Progenitor cell of endocrine pancreas (in vitro differentiated cells): ENCODE results near the gene GLT6D1. TPM values are rescaled to one million over a fixed set of nuclear protein-coding genes. Genes with fewer than 3 reads are reported as not detected.

Experiments
- DNase-seq: peaks from one replicate; pipeline ENCODE4 v3.0.0; 2021; ENCODE audit warnings: low spot score; ENCODE audit not compliant: unreplicated experiment
- H3K27ac Mint-ChIP-seq: 2 replicates; pipeline ENCODE4 v1.8.0; 2021; ENCODE audit warnings: mild to moderate bottlenecking, moderate library complexity, mixed read lengths
- H3K27me3 Mint-ChIP-seq: 2 replicates; pipeline ENCODE4 v1.8.0; 2021; ENCODE audit warnings: mixed read lengths
- H3K36me3 Mint-ChIP-seq: 2 replicates; pipeline ENCODE4 v1.8.0; 2022; ENCODE audit warnings: mixed read lengths; ENCODE audit not compliant: insufficient read depth
- H3K4me1 Mint-ChIP-seq: 2 replicates; pipeline ENCODE4 v1.8.0; 2021; ENCODE audit warnings: low read depth, mixed read lengths
- H3K4me3 Mint-ChIP-seq: 2 replicates; pipeline ENCODE4 v1.8.0; 2021; ENCODE audit warnings: low read depth, mild to moderate bottlenecking, moderate library complexity, mixed read lengths
- H3K9me3 Mint-ChIP-seq: 2 replicates; pipeline ENCODE4 v1.8.0; 2021; ENCODE audit warnings: low read depth, mixed read lengths
- CTCF ChIP-seq: fragments of 200-600 bp; sonication (generic); IDR thresholded peaks from one replicate; pipeline ENCODE4 v1.5.0; 2021; ENCODE audit warnings: antibody characterized with exemption, mild to moderate bottlenecking; ENCODE audit not compliant: unreplicated experiment
- total RNA-seq: library from RNA; stranded (reverse); gene quantifications from 2 replicates; pipeline ENCODE4 v1.2.1, GENCODE V29; 2021

Gene GLT6D1
- total RNA-seq, 1 donor from 2014 or later = not detected

GRCh38 chr9:135620558-135620957 lies 18.8 kb downstream of the GLT6D1 start:
- Mint-ChIP-seq H3K4me3 (no peak overlapping the region), H3K36me3 (no peaks in the 10 kb centered on the region), H3K27ac (no peak overlapping the region), H3K9me3 (no peaks in the 10 kb centered on the region), H3K4me1 (no peaks in the 10 kb centered on the region), H3K27me3 (peaks cover 8% of the 10 kb centered on the region)
- no peak for DNase-seq
- no peak for TF ChIP-seq CTCF

- no peak for TF ChIP-seq CTCF
- H3K27ac Mint-ChIP-seq = no peak overlapping the region
- H3K4me3 Mint-ChIP-seq = no peak overlapping the region
- H3K36me3 Mint-ChIP-seq = no peaks in the 10 kb centered on the region
- H3K4me1 Mint-ChIP-seq = no peaks in the 10 kb centered on the region
- H3K27me3 Mint-ChIP-seq = peaks cover 8% of the 10 kb centered on the region
- H3K9me3 Mint-ChIP-seq = no peaks in the 10 kb centered on the region
- no peak for DNase-seq
Observed at GRCh38 chr9:135619599-135619886, 19.8 kb downstream of the GLT6D1 start.

GRCh38 chr9:135618866-135619598 lies 20.3 kb downstream of the GLT6D1 start:
- no peaks in the 10 kb centered on the region for H3K4me1 Mint-ChIP-seq
- H3K4me3 Mint-ChIP-seq = no peak overlapping the region
- peaks cover 8% of the 10 kb centered on the region for H3K27me3 Mint-ChIP-seq
- H3K27ac Mint-ChIP-seq = no peak overlapping the region
- DNase-seq = no peak
- H3K9me3 Mint-ChIP-seq = no peaks in the 10 kb centered on the region
- no peaks in the 10 kb centered on the region for H3K36me3 Mint-ChIP-seq
- TF ChIP-seq CTCF = no peak

GRCh38 chr9:135617991-135618411 lies 21.3 kb downstream of the GLT6D1 start:
- no peak for DNase-seq
- peaks cover 8% of the 10 kb centered on the region for H3K27me3 Mint-ChIP-seq
- no peak for TF ChIP-seq CTCF
- H3K9me3 Mint-ChIP-seq = no peaks in the 10 kb centered on the region
- no peak overlapping the region for H3K4me3 Mint-ChIP-seq
- no peaks in the 10 kb centered on the region for H3K36me3 Mint-ChIP-seq
- no peak overlapping the region for H3K27ac Mint-ChIP-seq
- no peaks in the 10 kb centered on the region for H3K4me1 Mint-ChIP-seq

- H3K9me3 Mint-ChIP-seq = no peaks in the 10 kb centered on the region
Observed at GRCh38 chr9:135617538-135617900, 21.8 kb downstream of the GLT6D1 start.

More at GRCh38 chr9:135617538-135617900, 21.8 kb downstream of the GLT6D1 start:
- Mint-ChIP-seq H3K4me3 (no peak overlapping the region), H3K36me3 (no peaks in the 10 kb centered on the region), H3K27me3 (peaks cover 8% of the 10 kb centered on the region), H3K27ac (no peak overlapping the region), H3K4me1 (no peaks in the 10 kb centered on the region)
- no peak for DNase-seq
- no peak for TF ChIP-seq CTCF
